ENCODE data around the gene AHNAK2.

- TF ChIP-seq CTCF (IDR thresholded peaks at IDR 0.05; ENCODE audit: insufficient read depth, low read length, poor library complexity, severe bottlenecking) (no peak), EZH2phosphoT487 (conservative IDR thresholded peaks at IDR 0.05; ENCODE audit: low read length) (no peak)
Observed at GRCh38 chr14:104980611-104981531, 2.7 kb upstream of the AHNAK2 start.
